Fibroblast of lung (primary cell): ENCODE results near the gene KCP.

ENCODE experiments used
- CTCF ChIP-seq, 2 donors: IDR thresholded peaks in 1 of 2; conservative IDR thresholded peaks in 1 of 2; 1 replicate in 1 of 2; 2 replicates in 1 of 2; pipeline ENCODE4 v1.5.1; 2011 to 2012; ENCODE audit warnings: low read length in 2 of 2, control low read depth in 1 of 2, inconsistent platforms in 1 of 2, low read depth in 1 of 2, mild to moderate bottlenecking in 1 of 2
- EZH2 ChIP-seq: IDR thresholded peaks from 2 replicates; pipeline ENCODE4 v1.5.1; 2012; ENCODE audit warnings: low read length, control low read depth, mild to moderate bottlenecking; ENCODE audit errors: missing control alignments

DNA sequence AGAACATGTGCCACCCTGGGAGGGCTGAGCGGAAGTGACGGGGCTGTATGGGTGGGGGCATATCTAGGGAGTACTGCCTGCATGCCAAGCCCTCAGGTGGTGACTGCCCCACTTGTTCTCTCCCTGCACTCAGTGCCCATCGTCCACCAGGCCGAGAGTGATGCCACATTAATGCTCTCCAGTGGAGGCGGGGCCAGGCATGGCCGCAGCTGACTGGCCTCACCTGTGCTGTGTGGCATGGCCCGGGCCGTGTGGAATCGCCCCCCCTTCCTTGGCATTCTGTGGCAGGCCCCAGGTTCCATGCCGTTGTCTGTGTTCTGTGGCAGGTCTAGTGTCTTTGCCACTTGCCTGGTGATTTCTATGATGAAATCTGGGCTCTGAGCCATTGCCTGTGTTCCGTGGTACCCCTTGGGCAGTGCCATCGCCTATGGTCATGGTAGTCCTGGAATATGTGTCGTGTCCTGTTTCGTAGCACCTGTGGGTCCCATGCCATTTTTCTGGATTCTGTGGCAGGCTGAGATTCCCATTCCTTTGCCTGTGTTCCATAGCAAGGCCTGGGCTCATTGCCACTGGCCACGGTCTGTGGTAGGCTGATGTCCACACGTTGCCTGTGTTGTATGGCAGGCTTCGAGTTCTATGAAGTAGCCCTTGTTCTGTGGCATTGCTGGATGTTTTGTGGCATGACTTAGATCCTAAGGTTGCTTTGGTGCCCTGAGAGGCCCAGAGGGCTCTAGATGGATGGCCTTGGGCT is 71.4 kb downstream of the KCP start:
- TF ChIP-seq CTCF (conservative IDR thresholded peaks at IDR 0.05 in 1 of 2, IDR thresholded peaks at IDR 0.05 in 1 of 2; ENCODE audit: low read depth in 1 of 2, low read length in 2 of 2) (no peak), EZH2 (no peak)
